Right hindlimb (tissue), 1 donor: ENCODE results near the gene DOHH.

Experiments used
- DNase-seq: peaks from one replicate; pipeline ENCODE4 v3.0.0-alpha.2; 2018

The DOHH gene

DNA sequence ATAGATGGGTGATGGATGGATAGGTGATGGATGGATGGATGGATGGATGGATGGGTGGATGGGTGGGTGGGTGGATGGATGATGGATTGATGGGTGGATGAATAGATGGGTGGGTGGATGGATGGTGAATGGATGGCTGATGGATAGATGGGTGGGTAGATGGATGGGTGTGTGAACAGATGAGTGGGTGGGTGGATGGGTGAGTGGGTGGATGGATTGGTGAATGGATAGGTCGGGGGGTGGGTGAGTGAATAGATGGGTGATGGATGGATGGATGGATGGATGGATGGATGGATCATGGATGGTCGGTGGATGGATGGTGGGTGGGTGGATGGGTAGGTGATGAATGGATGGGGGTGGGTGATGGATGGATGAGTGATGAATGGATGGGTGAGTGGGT, 23.6 kb downstream of the DOHH start:
- no peak for DNase-seq

DNA sequence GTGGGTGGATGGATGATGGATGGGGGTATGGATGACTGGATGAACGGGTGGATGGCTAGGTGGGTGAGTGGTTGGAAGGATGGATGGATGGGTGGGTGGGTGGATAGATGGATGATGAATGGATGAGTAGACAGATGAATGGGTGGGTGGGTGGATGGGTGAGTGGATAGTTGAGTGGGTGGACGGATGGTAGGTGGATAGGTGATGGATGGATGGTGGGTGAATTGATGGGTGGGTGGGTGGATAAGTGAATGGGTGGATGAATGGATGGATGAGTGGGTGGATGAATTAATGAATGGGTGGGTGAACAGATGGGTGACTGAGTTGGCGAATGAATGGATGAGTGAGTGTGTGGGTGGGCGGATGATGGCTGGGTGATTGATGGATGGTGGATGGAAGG, 25.0 kb downstream of the DOHH start:
- DNase-seq, result no peak

DNA sequence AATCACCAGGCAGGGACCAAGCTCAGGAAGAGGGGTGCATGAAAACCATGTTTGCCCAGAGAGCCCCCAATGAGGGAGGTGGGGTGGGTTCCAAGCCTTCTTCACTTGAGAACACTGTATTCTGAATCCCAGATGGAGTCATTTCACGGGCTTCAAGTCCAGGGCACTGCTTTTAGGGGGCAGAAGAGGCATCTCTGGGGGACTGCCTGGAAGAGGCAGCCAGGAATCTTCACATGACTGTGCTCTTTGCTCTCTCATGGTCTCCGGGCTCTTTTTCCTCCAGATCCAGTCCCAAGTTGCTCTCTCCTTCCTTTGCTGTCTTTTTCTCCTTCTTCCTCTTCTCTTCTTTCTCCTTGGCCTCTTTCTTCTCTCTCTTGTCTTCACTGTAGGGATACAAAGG, 25.9 kb downstream of the DOHH start:
- DNase-seq, result no peak

DNA sequence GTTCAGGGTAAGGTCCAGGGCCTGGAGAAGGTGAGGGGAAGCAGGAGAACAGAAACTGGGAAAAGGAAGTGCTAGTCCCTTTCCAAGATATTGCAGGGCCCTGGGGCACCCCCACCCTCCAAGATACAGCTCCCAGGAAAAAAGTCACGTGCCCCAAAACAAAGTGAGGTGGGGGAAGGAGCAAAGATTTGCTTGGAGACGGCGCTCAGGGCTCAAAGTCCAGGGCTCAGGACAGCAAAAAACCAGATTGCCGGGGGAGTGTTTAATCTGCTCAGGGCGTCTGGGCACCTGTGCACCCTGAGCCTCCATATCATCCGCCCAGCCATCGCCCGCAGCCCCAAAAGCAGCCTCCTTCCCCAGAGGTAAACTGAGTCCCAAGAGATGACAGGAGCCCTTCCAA, 26.5 kb downstream of the DOHH start:
- no peak for DNase-seq

DNA sequence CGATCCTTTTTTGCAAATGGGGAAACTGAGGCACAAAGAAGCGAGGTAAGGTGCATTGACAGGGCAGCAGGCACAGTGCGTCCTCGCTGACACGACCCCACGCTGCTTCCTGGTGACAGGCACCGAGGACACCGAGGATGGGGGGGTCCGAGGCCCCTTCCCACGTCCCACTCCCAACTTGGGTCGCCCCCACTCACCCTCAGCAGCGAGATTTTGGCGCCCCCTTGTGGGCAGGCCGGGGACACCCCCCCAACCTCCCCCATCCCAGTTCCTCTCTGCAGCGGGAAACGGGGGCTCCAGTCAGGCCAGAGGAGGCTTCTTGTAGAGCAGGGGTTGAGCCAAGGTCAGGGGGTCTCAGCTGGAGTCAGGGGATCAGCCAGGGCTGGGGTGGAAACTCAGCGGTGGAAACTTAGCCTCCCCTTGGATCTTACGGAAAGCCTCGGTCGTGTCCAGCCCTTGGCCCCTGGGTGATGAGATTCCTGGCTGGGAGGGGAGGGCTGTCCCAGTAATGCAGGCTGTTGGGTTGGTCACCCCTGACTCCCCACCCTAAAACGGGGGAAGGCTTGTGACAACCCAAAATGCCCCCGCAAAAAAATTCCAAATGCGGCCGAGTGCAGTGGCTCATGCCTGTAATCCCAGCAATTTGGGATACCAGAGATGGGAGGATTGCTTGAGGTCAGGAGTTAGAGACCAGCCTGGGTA, 28.4 kb downstream of the DOHH start:
- DNase-seq, result no peak

DNA sequence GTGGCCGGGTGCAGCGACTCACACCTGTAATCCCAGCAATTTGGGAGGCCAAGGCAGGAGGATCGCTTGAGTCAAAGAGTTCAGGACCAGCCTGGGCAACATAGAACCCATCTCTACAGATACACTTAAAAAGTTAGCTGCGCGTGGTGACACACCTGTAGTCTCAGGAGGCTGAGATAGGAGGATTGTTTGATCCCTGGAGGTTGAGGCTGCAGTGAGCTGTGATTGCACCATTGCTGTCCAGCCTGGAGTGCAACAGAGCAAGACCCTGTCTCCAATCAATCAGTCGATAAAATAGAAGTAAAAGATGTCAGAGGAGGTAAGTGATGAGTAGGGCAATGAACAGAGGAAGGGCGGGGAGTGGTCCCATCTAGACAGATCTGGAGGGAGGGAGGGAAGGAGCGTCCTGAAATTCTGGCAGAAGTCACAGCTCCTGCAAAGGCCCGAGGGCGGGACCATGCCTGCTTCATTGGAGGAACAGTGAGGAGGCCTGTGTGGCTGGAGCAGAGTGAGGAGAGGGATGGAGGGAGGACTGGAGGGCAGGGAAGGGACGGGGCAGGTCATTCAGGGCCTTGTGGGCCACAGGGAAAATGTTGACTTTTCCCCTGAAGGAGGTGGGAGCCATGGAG, 29.9 kb downstream of the DOHH start:
- no peak for DNase-seq

DNA sequence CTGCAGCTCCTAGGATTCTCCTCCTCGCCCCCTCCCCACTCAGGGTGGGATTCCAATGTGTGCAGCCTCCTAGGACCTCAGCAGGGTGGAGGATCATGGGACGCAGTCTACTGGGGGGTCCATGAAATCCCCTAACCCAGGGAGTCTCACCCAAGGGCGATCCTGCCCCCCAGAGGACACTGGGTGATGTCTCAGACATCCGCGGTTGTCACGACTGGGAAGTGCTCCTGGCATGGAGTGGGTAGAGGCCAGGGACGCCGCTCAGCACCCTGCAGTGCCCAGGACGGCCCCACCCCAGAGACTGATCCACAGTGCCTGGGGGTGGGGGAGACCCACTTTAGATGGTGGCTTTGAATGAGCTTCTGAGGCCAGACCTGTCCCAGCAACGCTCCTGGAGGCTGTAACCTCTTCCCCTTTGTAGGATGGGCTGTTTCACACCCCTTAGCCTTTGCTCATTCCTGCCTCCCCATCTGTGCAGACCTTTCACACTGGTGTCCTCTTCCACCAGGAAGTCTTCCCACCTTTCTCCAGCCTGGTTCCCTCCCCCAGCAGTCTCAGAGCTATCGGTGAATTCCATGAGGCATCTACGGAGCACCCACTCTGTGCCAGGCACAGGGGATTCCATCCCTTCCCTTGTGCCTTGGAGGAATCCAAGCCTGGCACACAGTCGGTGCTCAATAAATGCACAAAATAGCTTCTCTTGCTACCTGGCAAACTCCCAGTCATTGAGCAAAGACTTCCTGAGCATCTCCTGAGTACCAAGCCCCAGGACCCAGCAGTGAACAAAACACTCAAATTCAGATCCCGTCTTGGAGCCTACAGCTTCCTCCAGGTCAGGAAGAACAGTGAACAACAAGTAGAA, 30.6 kb downstream of the DOHH start:
- DNase-seq, result no peak

DNA sequence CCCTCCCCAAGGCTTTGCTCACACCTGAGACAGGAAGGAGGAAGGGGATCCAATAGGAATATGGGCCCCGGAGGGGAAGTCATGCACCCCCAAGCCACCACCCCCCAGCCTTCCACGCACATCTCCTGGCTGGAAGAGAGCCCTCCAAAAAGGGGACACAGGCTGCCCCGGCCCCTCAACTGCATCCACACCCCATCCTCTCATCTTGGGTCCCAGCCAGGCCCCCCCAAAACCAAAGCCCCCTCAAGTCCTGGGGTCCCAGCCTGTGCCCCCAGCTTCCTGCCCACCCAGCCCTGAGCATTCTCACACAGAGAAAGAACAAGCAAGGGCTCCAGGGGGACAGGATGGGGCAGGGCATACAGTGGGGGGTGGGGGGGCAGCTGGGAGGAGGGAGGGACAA, 32.3 kb downstream of the DOHH start:
- DNase-seq, result no peak

DNA sequence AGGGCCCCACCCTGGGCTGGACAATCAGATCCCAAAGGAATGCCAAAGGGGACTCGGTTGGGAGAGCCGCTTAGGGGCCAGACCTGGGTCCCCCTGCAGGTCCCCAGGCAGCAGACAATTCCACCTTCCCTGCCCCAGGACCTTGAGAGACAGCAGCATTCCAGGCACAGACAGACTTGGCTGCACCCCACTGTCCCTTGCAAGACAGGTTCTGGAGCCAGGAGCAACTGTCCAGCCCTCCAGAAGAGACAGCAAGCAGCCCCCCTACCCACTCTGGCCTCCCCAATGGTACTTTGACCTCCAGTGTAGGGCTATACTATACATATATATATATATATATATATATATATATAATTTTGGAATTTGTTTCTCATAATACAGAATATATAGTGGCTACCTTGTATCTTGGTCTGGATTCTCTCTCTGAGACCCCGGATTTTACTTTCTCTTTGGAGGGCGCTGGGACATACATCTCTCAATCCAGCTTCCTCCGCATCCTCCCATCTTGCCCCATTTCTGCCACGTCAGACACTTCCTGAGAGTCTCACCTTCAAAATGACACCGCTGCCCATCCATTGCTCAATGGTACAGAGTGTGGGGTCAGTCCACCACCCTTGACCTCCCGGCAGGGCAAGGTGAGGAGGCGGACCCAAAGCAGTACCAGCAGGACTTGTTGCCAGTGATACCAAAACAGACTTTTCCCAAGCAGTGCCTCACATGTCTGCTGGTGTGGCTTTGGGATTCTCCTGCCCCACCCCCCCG, 32.9 kb downstream of the DOHH start:
- DNase-seq, result no peak

DNA sequence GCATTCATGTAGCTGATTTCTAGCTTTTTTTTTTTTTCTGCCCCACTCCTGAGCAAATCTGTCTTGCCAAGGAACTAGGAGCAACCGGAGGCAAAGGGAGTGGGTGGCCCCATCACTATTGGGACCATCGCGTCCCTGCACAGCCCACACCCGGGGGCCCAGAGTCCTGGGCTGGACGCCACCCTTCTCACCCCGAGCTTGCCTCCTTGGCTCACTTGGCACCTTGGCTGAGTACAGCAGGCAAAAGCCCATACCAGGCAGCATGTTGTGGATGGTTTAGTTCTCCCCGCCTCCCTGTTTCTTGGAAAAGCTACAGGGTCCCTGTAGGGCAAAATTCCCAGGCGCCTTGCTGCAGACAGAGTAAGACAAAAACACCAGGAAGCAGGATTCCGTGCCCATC, 33.8 kb downstream of the DOHH start:
- DNase-seq, result no peak

DNA sequence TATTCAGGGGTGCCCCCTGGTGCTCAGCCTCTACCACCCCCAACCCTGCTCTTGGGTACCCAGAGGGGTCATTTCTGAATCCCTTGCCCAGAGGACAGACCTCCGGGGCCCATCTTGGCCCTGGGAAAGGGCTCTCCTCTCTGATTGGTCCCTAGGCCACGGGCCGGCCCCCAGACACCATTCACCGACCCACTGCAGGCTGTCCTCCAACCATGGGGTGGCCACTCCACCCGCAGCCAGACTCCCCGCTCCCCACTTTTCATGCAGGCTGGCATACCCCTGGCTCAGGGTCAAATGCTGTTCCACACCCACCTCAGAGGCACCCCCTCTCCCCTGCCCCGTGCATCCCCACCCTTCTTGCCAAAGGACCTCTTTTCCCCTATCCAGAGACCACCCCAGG, 34.9 kb downstream of the DOHH start:
- no peak for DNase-seq

DNA sequence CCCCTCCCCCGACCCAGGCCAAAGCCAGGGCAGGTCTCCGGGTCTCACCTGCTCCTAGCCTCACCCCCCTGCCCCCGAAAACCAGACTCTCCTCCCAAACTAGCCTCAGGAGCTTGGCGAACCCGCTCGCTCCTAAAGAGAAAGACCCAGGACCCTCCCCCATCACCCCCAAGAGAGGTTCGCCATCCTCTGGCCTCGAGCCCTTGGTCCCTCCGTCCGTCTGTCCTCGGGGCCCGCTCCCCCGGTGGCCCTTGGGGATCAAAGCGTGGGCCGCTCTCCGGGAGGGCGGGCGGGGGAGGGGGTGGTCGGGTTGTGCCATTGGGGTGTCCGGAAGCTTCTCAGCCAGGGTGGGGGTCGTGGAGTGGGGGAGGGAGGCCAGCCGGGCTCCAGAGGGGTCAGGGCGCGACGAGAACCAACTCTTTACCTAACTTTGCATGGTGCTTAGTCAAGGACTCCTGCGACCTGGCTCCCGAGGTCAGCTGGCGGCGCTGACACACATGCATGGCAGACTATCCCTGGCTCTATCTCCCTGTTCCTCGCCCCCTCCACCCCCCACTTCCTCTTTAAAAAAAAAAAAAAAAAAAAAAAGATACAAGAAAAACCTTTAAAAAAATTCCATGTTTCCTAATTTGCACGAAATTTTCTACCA, 35.8 kb downstream of the DOHH start:
- no peak for DNase-seq

DNA sequence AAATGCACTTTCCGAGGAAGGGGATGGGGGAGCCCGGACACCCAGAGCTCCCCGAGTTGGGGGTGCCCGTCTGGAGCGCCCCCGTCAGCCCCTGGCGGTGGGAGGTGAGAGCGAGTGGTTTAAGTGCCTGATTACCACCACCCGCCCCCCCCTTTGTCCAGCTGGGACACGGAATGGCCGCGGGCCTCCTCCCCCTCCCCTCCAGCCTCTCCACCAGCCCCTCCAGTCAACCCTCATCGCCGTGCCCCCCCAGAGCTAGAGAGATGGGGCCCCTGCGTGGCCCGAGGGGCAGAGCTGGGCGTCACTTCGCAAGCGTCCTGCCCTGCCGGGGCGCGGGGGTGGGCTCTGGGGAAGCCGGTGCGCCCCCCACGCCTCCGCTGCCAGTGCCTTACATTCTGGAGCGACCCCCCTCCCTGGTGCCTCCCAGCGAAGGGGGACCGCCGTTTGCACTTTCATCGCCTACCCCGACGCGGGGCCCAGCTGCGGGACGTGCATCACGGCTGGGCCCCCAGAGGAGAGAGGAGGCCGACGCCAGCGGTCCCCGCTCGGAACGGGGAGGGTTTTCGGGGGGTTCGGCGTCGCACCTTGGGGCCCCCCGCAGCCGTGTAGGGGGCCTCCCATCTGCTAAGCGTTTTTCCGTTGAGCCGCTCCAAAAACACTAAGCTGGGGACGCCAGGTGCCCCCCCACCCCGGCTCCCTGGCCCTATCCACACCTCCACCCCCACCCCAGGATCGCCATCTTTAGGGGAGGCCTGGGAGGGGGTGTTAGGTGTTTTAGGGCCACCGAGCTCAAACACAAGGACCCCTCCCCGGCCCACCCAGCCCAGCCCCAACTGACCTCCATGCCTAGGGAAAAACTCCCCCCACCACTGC, 36.5 kb downstream of the DOHH start:
- DNase-seq, result no peak

DNA sequence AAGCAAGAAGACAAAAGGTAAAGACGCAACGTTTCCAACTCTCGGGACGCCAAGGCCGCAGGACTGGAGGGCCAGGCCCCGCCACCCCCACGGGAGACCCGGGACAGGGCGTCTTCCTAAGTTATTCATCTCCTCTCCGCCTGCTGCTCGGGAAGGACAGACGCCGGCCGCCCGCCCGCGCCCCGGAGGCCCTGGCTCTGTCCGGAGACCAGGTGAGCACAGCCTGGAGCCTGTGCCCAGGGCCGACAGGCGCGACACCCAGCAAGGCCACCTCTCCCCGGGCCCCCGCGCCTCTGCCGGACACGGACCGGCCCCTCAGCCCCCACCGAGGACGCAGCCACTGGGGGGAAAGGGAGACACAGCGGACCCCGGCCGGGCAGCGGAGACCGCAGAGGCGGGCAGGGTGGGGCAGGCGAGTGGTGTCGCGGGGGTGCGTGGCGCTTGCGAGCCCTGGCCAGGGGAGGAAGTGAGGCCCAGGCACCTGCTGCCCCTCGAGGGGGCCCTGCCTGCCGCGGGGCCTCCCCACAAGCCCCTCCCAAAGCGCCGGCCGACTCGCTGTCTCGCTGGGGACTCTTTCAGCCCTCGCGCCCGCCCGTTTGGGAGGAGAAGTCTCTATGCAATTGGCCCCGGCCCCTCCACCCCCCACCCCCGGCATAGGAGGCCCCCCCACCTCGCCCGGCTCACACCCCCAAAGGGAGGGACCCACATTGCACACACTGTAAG, 37.3 kb downstream of the DOHH start:
- DNase-seq, result no peak

DNA sequence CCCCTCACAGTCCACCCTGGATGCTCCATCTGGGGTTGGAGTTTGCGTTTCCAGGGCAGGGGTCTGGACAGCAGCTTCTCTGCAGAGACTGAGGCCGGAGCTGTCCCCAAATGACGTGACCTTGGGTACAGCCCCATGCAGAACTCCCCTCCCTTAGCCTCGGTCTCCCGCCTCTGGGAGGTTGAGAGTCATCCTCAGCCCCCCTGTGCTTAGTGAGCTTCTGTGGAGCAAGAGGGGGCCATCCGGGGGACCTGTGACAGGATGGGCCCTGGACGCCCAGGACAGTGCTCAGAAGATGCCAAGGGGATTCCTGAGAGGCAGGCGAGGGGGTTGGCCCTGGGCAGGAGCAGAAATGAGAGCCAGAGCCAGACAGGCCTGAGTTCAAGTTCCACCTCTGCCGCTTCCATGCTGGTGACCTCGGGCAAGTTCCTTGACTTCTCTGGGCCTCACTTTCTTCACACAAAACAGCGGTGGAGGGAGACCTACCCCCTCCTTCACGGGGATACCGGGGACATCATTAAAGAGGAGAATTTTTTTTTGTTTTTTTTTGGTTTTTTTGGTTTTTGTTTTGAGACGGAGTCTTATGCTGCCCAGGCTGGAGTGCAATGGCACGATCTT, 40.4 kb downstream of the DOHH start:
- no peak for DNase-seq

DNA sequence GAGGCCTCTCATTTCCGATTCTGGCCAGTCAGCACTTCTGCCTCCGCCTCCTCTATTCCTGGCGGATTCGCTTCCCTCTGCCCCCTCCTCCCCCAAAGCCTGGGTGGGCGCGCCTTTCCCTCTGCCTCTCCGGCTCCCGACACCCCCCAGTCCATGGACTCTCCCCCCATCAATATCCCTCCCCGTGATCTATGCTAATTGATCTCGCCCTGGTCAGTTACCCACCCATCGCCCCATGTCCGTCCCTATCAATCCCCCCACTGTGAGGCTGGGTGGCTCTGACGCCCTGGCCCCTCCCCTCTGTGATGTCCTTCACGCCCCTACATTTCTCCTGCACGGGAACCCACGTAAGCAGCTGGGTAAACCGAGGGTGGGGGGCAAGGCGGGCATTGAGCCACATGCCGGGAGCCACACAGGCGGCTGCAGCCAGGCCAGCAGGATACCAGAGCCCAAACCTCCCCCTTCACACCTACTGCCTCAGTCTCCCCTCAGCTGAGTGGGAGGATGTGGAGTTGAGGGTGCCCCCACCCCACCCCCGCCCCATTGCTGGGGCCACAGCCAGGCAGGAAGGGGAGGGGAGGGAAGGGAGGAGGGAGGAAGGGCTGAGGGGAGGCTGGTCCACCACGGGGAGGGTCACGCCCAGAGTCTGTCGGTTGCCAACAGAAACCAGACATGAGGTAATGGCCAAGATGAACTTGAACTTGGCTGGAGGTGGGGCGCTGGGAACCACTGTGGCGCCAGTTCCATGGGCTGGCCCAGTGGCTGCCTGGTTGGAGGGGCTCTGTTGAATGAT, 41.2 kb downstream of the DOHH start:
- peak; percentile 96 for DNase-seq

DNA sequence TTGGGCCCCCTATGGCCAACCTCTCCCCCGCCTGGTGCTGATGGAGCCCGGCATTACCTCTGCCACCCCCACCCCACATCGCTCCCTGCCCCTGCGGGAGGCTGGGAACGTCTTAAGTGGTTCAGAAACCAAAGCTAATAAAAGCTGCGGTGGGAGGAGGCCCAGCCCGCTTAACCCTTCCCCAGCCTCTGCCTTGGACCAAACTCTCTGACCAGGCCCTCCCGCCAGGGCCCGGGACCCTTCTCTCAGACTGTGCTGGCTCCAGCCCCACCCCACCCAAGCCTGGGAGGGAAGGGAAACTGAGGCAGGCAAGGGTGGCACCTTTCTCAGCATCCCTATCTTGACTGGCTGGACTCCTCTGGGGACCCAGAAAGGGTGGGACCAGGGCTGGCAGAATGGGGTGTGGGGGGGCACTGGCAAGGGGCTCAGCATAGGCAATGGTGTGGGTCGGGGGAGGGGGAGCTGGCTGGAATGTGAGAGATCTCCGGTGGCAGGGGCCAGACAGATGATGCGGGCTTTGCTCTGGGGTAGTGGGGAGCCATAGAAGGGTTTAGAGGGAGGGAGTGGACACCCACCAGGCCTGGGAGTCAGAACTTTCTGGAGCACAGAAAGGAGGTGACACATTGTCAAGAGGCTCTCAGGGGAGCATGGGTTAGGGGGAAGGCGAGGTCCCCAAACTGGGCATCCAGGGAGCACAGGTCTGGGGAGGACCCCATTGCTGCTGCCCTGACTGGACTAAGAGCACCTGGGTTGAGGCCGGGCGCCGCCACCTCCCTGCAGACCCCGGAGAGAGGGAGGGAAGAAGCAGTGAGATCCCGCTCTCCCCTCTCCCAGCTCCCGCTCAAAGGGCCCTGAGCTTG, 42.0 kb downstream of the DOHH start:
- DNase-seq, result peak; percentile 81

DNA sequence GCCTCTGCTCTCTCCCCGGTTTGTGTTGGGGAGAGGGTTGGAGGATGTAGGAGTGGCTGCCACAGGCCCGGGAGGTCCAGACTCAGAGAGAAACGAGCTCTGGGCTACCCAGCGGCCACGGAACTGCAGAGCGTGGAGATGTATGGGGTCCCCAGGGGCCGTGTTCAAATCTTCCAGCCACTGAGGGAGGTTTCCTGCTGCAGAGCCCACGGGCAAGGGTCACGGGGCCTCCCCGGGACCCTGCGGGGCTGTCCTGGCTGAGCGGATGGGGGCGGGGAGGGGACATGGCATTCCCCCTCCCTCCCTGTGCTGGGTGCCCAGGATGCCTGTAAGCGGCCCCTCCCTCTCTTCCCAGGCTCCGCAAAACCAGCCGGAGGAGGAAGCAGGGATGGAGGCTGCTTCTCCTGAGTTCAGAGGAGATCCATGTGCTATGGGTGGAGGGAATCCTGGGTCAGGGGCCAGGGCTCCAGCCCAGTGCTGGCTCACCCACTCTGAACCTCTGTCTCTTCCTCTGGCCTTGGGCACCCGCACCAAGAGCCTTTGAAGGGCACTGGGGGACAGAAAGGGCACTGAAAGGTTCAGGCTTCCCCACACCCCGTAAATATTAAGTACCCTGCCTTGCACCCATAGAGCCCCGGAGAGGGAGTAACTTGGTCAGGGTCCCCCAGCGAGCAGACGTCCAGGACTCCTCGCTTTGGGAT, 42.8 kb downstream of the DOHH start:
- DNase-seq, result peak; percentile 67
